ENCODE measurements around the gene FNBP1L.

Gene FNBP1L

DNA sequence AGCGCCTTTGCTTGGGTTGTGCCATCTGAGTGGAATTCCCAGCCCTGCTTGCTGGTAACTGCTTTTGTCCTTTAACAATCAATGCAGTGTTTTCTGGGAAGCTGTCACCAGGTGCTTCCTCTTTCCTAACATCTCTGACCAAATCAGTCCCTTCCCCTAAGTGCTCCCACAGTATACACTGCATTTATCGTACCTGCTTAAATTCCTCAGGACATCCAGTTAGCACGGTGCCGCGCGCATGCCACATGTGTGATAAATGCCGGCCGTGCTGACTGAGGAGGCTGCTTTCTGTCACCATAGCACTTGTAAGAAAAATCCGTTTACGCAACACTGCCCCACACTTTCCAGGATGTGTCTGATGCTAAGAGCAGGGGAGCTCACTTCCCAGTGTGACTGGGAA lies 118.3 kb downstream of the FNBP1L start:
- TF ChIP-seq, protein P1, sequence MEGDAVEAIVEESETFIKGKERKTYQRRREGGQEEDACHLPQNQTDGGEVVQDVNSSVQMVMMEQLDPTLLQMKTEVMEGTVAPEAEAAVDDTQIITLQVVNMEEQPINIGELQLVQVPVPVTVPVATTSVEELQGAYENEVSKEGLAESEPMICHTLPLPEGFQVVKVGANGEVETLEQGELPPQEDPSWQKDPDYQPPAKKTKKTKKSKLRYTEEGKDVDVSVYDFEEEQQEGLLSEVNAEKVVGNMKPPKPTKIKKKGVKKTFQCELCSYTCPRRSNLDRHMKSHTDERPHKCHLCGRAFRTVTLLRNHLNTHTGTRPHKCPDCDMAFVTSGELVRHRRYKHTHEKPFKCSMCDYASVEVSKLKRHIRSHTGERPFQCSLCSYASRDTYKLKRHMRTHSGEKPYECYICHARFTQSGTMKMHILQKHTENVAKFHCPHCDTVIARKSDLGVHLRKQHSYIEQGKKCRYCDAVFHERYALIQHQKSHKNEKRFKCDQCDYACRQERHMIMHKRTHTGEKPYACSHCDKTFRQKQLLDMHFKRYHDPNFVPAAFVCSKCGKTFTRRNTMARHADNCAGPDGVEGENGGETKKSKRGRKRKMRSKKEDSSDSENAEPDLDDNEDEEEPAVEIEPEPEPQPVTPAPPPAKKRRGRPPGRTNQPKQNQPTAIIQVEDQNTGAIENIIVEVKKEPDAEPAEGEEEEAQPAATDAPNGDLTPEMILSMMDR (IDR thresholded peaks at IDR 0.05; ENCODE audit: low read depth, low read length) = no peak
- Histone ChIP-seq H3K36me3 (no peaks in the 10 kb centered on the region; the same call in 1 of the 2 replicates), H3K4me3 (ENCODE audit: low read depth, low read length) (no peak overlapping the region), H3K9me3 (ENCODE audit: severe bottlenecking) (no peaks in the 10 kb centered on the region), H3K27me3 (ENCODE audit: insufficient read depth, low read depth, severe bottlenecking) (no peaks in the 10 kb centered on the region), H3K27ac (no peak overlapping the region)
- no peak for DNase-seq

DNA sequence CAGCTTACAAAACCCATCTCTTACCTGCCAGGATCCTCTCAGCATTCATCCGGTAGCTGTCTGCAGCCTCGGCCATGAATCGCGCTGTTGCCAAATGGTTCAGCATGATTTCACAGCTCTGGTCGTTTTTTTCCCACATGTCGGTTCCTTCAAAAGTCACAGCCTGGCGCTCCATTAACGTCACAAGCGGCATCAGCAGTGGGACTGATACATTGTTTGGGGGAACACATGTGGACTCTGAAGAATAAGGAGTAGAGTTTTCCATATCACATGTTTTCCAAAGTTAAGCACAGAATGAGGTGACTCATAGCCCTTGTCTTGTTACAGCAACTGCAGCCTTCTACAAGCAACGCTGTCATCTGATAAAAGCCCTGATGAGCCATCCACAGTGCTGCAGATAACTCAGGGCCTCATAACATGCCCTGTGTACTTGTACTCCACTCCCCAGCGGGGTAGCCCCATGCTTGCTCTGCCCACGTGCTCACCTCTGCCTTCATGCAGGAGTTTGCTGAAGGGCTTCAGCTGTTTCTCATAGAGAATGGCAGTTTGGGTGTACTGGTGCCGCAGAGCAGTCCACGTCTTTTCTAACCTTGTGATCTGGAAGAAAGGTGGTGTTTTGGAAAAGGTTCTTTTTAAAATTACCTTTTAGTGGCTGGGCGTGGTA lies 119.5 kb downstream of the FNBP1L start:
- Histone ChIP-seq H3K36me3 (no peaks in the 10 kb centered on the region; the same call in 1 of the 2 replicates), H3K27me3 (ENCODE audit: insufficient read depth, low read depth, severe bottlenecking) (no peaks in the 10 kb centered on the region), H3K4me3 (ENCODE audit: low read depth, low read length) (no peak overlapping the region), H3K27ac (no peak overlapping the region), H3K9me3 (ENCODE audit: severe bottlenecking) (no peaks in the 10 kb centered on the region)
- no peak for DNase-seq
- TF ChIP-seq, protein P1 (IDR thresholded peaks at IDR 0.05; ENCODE audit: low read depth, low read length) = no peak

DNA sequence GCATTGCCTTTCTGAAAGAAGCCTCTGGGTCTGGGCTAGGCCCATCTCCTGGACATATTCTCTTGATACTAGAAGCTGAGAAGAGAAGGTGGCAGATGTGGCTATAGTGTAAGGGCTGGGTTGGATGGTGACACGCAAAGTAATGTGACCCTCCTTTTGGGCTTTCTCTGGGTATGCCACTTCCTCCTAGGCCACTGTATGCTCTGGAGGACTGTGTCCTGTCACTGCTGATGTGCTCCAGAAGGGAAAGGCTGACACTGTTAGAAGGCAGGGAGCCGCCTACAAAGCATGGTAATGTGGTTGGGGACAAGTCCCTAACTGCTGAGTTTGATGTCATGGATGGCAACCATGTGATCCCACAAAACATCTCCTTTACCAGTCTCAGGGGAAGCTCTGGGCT lies 121.6 kb downstream of the FNBP1L start:
- TF ChIP-seq, protein P1 (IDR thresholded peaks at IDR 0.05; ENCODE audit: low read depth, low read length) = no peak
- no peak overlapping the region for H3K4me3 ChIP-seq (ENCODE audit: low read depth, low read length)
- no peaks in the 10 kb centered on the region; the same call in 1 of the 2 replicates for H3K36me3 ChIP-seq
- H3K27me3 ChIP-seq (ENCODE audit: insufficient read depth, low read depth, severe bottlenecking) = no peaks in the 10 kb centered on the region
- H3K9me3 ChIP-seq (ENCODE audit: severe bottlenecking) = no peaks in the 10 kb centered on the region
- H3K27ac ChIP-seq = no peak overlapping the region
- DNase-seq = no peak

DNA sequence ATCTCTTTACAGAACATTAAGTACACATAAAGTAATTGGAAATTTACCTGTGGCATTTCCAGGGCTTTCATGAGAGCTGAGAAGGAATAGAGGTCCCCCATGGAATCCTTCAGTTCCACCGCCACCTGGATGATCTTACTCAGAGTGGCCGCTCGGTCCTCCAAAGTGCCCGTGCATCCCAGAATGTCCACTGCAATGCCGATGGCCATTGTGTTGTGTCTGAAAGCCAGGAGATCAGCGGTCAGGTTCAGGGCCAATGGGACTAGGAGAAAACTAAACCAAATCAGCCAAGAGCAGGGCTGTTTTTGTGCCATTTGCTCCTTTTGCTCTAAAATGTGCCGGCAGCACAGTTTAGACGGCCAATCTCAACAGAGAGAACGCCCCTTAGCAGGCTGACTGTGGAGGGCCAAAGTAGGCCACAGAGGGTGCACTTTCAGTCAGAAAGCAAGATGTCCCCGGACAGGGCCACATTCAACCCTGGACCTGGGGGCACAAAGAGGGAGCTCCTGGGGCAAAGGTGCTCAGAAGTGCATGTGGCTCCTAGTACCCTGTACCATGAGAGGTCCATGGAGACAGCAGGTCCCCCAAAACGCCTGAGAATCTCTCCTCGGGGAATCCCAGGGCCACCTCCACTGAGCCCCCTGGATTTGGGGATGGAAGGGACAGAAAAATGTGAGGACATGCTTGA lies 123.8 kb downstream of the FNBP1L start:
- no peaks in the 10 kb centered on the region for H3K27me3 ChIP-seq (ENCODE audit: insufficient read depth, low read depth, severe bottlenecking)
- no peak overlapping the region for H3K4me3 ChIP-seq (ENCODE audit: low read depth, low read length)
- H3K27ac ChIP-seq = no peak overlapping the region
- no peaks in the 10 kb centered on the region for H3K9me3 ChIP-seq (ENCODE audit: severe bottlenecking)
- no peak for DNase-seq
- TF ChIP-seq, protein P1 (IDR thresholded peaks at IDR 0.05; ENCODE audit: low read depth, low read length) = no peak
- H3K36me3 ChIP-seq = no peaks in the 10 kb centered on the region; the same call in 1 of the 2 replicates

DNA sequence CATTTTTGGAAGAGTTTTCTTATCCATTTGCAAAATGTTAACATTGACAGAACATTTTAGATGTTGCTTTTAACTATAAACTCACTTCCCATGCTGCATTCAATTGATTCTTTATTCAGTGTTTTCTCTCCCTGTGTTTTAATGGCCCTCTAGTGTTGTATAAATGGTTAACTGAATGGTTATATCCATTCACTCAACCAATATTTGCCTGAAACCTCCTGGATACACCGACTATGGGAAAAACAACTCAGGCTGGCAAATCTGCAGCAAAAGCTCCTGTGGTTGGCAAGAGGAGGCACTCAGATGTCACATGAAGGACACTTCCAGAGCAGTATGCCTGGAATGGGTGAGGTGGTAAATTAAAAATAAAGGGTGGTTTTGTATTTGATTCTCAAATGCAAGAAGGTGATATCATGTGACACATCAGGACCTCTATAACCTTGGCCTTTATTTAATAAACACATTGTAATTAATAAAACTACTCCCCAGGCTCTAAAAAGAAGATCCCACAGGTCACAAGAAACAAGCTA lies 126.1 kb downstream of the FNBP1L start:
- TF ChIP-seq, protein P1 (IDR thresholded peaks at IDR 0.05; ENCODE audit: low read depth, low read length) = no peak
- Histone ChIP-seq H3K36me3 (no peaks in the 10 kb centered on the region; the same call in 1 of the 2 replicates), H3K4me3 (ENCODE audit: low read depth, low read length) (no peak overlapping the region), H3K9me3 (ENCODE audit: severe bottlenecking) (no peaks in the 10 kb centered on the region), H3K27ac (no peak overlapping the region), H3K27me3 (ENCODE audit: insufficient read depth, low read depth, severe bottlenecking) (no peaks in the 10 kb centered on the region)
- no peak for DNase-seq
